ENCODE measurements around the gene TECR.

The TECR gene

GRCh38 chr19:14507704-14508542, 21.5 kb upstream of the TECR start:
- DNase-seq (ENCODE audit: low read depth in 4 of 4, low spot score in 1 of 4): no peak

GRCh38 chr19:14510311-14511228, 18.8 kb upstream of the TECR start:
- no peak for DNase-seq (ENCODE audit: low read depth in 4 of 4, low spot score in 1 of 4)

- DNase-seq (ENCODE audit: low read depth in 4 of 4, low spot score in 1 of 4): no peak
Observed at GRCh38 chr19:14511229-14511593, 18.2 kb upstream of the TECR start.

DNA sequence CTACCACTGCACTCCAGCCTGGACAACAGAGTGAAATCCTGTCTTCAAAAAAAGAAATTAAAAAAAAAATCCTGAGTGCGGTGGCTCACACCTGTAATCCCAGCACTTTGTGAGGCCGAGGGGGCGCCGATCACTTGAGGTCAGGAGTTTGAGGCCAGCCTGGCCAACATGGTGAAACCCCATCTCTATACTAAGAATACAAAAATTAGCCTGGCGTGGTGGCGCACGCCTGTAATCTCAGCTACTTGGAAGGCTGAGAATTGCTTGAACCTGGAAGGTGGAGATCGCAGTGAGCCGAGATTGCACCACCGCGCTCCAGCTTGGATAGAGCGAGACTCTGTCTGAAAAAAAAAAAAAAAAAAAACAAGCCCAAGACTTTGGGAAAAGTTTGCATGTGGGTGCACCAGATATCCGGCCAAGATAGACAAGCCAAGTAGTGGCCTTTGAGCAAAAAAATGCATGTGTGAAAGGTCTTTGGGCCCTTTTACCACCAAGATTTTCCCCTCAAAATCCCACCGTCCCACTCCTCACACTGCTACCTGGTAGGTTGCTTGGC, 16.9 kb upstream of the TECR start:
- no peak for DNase-seq (ENCODE audit: low read depth in 4 of 4, low spot score in 1 of 4)

- no peak for DNase-seq (ENCODE audit: low read depth in 4 of 4, low spot score in 1 of 4)
Observed at GRCh38 chr19:14514215-14514863, 15.1 kb upstream of the TECR start.

DNA sequence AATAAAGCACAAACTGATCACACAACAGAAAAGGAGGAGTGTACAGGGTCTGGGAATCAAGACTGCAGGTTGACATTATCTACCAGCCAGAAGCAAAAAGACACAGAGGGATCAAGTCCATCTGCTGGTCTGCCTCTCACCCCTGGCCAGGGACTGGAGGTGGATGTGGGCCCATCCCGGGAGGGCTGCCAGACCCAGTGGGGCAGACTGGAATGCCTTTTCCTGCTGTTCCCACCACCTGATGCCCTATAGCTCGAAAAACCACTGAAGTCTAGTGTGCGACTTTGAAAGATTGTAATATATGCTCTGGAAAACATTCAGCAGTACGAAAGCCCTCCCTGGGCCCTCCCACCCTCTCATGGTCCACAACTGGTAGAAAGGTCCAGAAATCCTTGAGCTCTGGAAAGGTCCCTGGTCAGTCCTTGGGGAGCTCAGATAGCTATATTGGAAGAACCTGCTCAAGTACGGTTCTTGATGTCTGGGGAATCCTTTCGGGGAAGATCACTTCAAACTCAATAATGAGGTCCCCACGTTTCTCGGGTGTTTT, 13.8 kb upstream of the TECR start:
- DNase-seq (ENCODE audit: low read depth in 4 of 4, low spot score in 1 of 4): no peak

GRCh38 chr19:14516048-14516534, 13.3 kb upstream of the TECR start:
- DNase-seq (ENCODE audit: low read depth in 4 of 4, low spot score in 1 of 4): no peak

GRCh38 chr19:14516746-14517438, 12.5 kb upstream of the TECR start:
- DNase-seq (ENCODE audit: low read depth in 4 of 4, low spot score in 1 of 4): no peak

- DNase-seq (ENCODE audit: low read depth in 4 of 4, low spot score in 1 of 4): no peak
Observed at GRCh38 chr19:14517446-14517839, 12.0 kb upstream of the TECR start.

DNA sequence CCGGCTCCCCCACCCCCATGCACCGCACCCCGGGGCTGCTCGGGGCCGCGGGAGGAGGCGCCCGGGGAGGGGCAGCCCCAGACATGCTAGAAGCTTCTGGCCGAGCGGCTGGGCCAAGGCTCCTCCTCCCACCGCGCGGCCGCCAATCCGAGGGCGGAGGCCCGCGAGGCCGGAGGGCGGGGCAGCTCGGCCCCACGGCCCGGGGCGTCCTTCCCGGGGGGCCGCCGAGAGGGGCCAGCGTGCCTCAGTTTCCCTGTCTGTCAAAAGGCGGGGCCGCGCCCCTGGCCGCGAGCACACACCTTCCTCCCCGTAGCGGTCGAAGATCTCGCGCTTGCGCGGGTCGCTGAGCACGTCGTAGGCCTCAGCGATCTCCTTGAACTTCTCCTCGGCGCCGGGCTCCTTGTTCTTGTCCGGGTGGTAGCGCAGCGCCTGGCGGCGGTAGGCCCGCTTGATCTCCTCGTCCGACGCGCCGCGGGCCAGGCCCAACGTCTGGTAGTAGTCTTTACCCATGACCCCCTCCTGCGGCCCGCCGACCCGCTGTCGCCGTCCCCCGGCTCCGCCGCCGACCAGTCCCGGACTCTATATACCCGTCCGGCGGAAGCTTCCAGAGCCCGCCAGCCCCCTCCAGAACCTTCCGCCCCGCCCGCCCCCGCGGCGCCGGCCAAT, 11.4 kb upstream of the TECR start, which contains the start of gene DNAJB1:
DNAJB1 (minus strand) TSS at position 558 of the 666 bp plus-strand sequence; CDS start at position 510, 48 bp downstream.
- DNase-seq (ENCODE audit: low read depth in 4 of 4, low spot score in 1 of 4): peak in 2 of 4 experiments; percentile 43 to 61

GRCh38 chr19:14519245-14519859, 10.0 kb upstream of the TECR start:
- no peak for DNase-seq (ENCODE audit: low read depth in 4 of 4, low spot score in 1 of 4)

DNA sequence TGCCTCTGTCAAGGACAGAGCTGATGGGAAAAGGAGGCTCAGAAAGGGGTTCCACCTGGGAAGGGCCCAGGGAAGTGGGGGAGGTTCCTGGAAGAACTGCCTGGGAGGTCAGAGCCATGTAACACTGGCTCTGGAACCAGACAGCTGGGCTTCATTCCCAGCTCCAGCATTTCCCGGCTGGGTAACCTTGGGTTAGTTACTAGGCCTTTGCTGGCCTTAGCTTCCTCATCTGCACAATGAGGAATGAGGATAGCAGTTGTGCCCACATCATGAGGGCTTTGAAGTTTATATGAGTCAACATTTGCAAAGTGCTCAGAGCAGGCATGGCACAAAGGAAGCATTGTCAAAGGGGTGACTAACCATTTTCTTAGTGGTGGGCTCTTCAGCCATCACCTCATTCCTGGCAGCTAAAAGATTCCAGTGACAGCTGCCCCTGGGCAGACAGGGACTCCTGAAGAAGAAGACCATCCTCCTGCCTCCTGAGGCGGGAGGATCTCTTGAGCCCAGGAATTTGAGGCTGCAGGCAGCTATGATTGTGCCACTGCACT, 9.5 kb upstream of the TECR start:
- no peak for DNase-seq (ENCODE audit: low read depth in 4 of 4, low spot score in 1 of 4)

DNA sequence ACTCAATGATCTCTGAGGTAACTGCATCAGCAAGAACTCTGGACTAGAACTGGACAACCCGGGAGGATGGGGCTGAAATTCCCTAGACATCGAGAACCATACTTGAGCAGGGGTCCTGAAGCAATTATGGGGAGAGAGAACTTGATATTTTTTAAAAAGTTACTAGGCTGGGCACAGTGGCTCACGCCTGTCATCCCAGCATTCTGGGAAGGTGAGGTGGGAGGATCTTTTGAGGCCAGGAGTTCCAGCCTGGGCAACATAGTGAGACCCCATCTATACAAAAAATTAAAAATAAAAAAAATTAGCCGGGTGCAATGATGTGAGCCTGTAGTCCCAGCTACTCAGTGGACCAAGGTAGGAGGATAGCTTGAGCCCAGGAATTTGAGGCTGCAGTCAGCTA, 8.9 kb upstream of the TECR start:
- DNase-seq (ENCODE audit: low read depth in 4 of 4, low spot score in 1 of 4): no peak

- DNase-seq (ENCODE audit: low read depth in 4 of 4, low spot score in 1 of 4): no peak
Observed at GRCh38 chr19:14525729-14526128, 3.7 kb upstream of the TECR start.

- no peak for DNase-seq (ENCODE audit: low read depth in 4 of 4, low spot score in 1 of 4)
Observed at GRCh38 chr19:14526423-14526822, 3.0 kb upstream of the TECR start.

- DNase-seq (ENCODE audit: low read depth in 4 of 4, low spot score in 1 of 4): no peak
Observed at GRCh38 chr19:14528419-14529253, 758 bp upstream of the TECR start.

- no peak for DNase-seq (ENCODE audit: low read depth in 4 of 4, low spot score in 1 of 4)
Observed at GRCh38 chr19:14530005-14530348, 583 bp downstream of the TECR start.

DNA sequence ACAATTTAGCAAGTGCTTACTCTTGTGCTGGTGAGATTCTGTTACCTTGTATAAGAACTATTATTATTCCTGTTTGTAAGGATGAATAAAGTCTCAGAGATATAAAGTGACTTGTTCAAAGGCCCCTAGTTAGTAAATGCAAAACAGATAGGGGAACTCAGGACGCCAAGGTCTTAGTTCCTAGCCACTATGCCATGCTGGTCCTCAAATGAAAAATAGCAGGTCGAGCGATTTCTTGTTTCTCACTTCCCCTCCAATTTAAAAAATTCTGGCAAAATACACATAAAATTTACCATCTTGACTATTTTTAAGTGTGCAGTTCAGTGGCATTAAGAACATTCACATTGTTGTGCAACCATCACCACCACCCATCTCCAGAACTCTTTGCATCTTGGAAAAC, 1.1 kb downstream of the TECR start:
- no peak for DNase-seq (ENCODE audit: low read depth in 4 of 4, low spot score in 1 of 4)

Data from stimulated activated CD4-positive, alpha-beta T cell treated with anti-CD3 and anti-CD28 coated beads, Interleukin-1b, Interleukin-23, amount 100 ng/mL, for 24 hours (primary cell).